HEK293 (cell line): ENCODE measurements around the gene RNF144B.
"Not testable (repeated sequence)": the region's sequence is repeated elsewhere in the genome, so short reads cannot be mapped to it uniquely, and the experiment has no call there.

Experiments used
- CTCF ChIA-PET: fragments of 350-600 bp; formaldehyde crosslinking; extraction: SDS; loops from one replicate; lab custom pipeline; 2021; ENCODE audit warnings: antibody characterized with exemption; lab: Yijun Ruan, JAX
- POLR2A ChIA-PET: fragments of 300-600 bp; formaldehyde crosslinking; extraction: SDS; loops from one replicate; lab custom pipeline; 2020; ENCODE audit warnings: antibody characterized with exemption, inconsistent platforms; lab: Yijun Ruan, JAX
- H3K27ac ChIP-seq: fragments of 200-500 bp; sonication (Bioruptor generic); 2 replicates; pipeline ENCODE4 v1.5.1; 2014; ENCODE audit warnings: low read depth, low read length, control low read depth, inconsistent platforms; ENCODE audit errors: extremely low read depth
- H3K36me3 ChIP-seq, 2 experiments: fragments of 200-500 bp in 1 of 2; sonication (Bioruptor generic) in 1 of 2; 1 replicate in 1 of 2; 2 replicates in 1 of 2; pipeline ENCODE4 v1.5.1; 2014 to 2017; ENCODE audit warnings: inconsistent platforms in 2 of 2, low read length in 2 of 2; ENCODE audit not compliant: control insufficient read depth in 2 of 2, insufficient read depth in 1 of 2
- H3K4me1 ChIP-seq: fragments of 200-500 bp; sonication (Bioruptor generic); 2 replicates; pipeline ENCODE4 v1.5.1; 2014; ENCODE audit warnings: mild to moderate bottlenecking, low read length, inconsistent platforms; ENCODE audit not compliant: control insufficient read depth, insufficient read depth
- H3K4me3 ChIP-seq: 2 replicates; pipeline ENCODE4 v1.5.1; 2011; ENCODE audit warnings: low read depth, mild to moderate bottlenecking, control low read depth, low read length, moderate library complexity
- H3K9me3 ChIP-seq: fragments of 200-500 bp; sonication (Bioruptor generic); 2 replicates; pipeline ENCODE4 v1.5.1; 2014; ENCODE audit warnings: low read depth, low read length, inconsistent platforms; ENCODE audit not compliant: control insufficient read depth, insufficient read depth
- AEBP2 ChIP-seq: fragments of 450-650 bp; formaldehyde crosslinking; IDR thresholded peaks from 2 replicates; pipeline ENCODE4 v1.5.1; 2016; ENCODE audit warnings: missing biosample characterization, missing genetic modification characterization, borderline replicate concordance
- ELK4 ChIP-seq: IDR thresholded peaks from 2 replicates; pipeline ENCODE4 v1.6.1; 2011; ENCODE audit warnings: mild to moderate bottlenecking, low read depth, low read length, borderline replicate concordance
- KLF7 ChIP-seq: fragments of 450-650 bp; formaldehyde crosslinking; IDR thresholded peaks from 2 replicates; pipeline ENCODE4 v1.5.1; 2016; ENCODE audit warnings: missing biosample characterization, missing genetic modification characterization, borderline replicate concordance
- PBX3 ChIP-seq: sonication (generic); formaldehyde crosslinking; IDR thresholded peaks from 2 replicates; pipeline ENCODE4 v1.8.1; 2022; ENCODE audit warnings: mild to moderate bottlenecking, moderate library complexity, missing genetic modification reagents
- PRDM2 ChIP-seq: fragments of 450-650 bp; formaldehyde crosslinking; IDR thresholded peaks from 2 replicates; pipeline ENCODE4 v1.5.1; 2016; ENCODE audit warnings: missing biosample characterization, missing genetic modification characterization, borderline replicate concordance
- REST ChIP-seq: fragments of 450-650 bp; formaldehyde crosslinking; IDR thresholded peaks from 2 replicates; pipeline ENCODE4 v1.5.1; 2016; ENCODE audit warnings: missing biosample characterization, missing genetic modification characterization
- YY1 ChIP-seq: fragments of 450-650 bp; formaldehyde crosslinking; IDR thresholded peaks from 2 replicates; pipeline ENCODE4 v1.5.1; 2018; ENCODE audit warnings: missing biosample characterization, missing genetic modification characterization
- ZBTB44 ChIP-seq: fragments of 450-650 bp; IDR thresholded peaks from 2 replicates; pipeline ENCODE4 v1.5.1; 2018; ENCODE audit warnings: missing biosample characterization, mild to moderate bottlenecking, missing genetic modification characterization
- ZNF18 ChIP-seq: fragments of 450-650 bp; formaldehyde crosslinking; IDR thresholded peaks from 2 replicates; pipeline ENCODE4 v1.5.1; 2016; ENCODE audit warnings: missing biosample characterization, missing genetic modification characterization
- ZNF311 ChIP-seq: fragments of 450-650 bp; formaldehyde crosslinking; IDR thresholded peaks from 2 replicates; pipeline ENCODE4 v1.5.1; 2017; ENCODE audit warnings: missing biosample characterization, missing genetic modification characterization, borderline replicate concordance
- ZNF391 ChIP-seq: fragments of 450-650 bp; formaldehyde crosslinking; IDR thresholded peaks from 2 replicates; pipeline ENCODE4 v1.5.1; 2016; ENCODE audit warnings: low read depth, missing biosample characterization, missing genetic modification characterization, borderline replicate concordance
- ZNF416 ChIP-seq: fragments of 450-650 bp; formaldehyde crosslinking; IDR thresholded peaks from 2 replicates; pipeline ENCODE4 v1.5.1; 2016; ENCODE audit warnings: missing biosample characterization, missing genetic modification characterization
- ZNF701 ChIP-seq: fragments of 450-650 bp; formaldehyde crosslinking; IDR thresholded peaks from 2 replicates; pipeline ENCODE4 v1.5.1; 2016; ENCODE audit warnings: missing biosample characterization, missing genetic modification characterization

Gene RNF144B

GRCh38 chr6:18457065-18457737 is 70.1 kb downstream of the RNF144B start:
- no peaks in the 10 kb centered on the region for H3K9me3 ChIP-seq
- H3K4me3 ChIP-seq: no peak overlapping the region
- H3K4me1 ChIP-seq: no peaks in the 10 kb centered on the region
- no peaks in the 10 kb centered on the region for H3K36me3 ChIP-seq
- TF ChIP-seq ZNF391 (no peak), PBX3 (CRISPR knock-in tag) (no peak), ZNF701 (tag by site-specific recombination) (no peak), ZNF416 (tag by site-specific recombination) (no peak), ELK4 (no peak), ZNF311 (no peak), KLF7 (tag by site-specific recombination) (no peak), AEBP2 (tag by site-specific recombination) (no peak), ZNF18 (no peak)
- POLR2A ChIA-PET: no interaction called here
- CTCF ChIA-PET: no interaction called here
- H3K27ac ChIP-seq: no peak overlapping the region

GRCh38 chr6:18458086-18458485 is 70.9 kb downstream of the RNF144B start:
- POLR2A ChIA-PET, H3K4me3 ChIP-seq, CTCF ChIA-PET, H3K9me3 ChIP-seq, H3K27ac ChIP-seq, H3K4me1 ChIP-seq, H3K36me3 ChIP-seq: not testable (repeated sequence)

- Histone ChIP-seq H3K4me3 (no peak overlapping the region), H3K36me3 (no peaks in the 10 kb centered on the region), H3K9me3 (no peaks in the 10 kb centered on the region), H3K27ac (no peak overlapping the region), H3K4me1 (no peaks in the 10 kb centered on the region)
- POLR2A ChIA-PET: no interaction called here
- CTCF ChIA-PET: interaction anchor here (0.6 kb wide), 1 partner anchor 140 kb away, joined by 3 read pairs; no protein-coding TSS in a partner anchor
- TF ChIP-seq REST (no peak), PRDM2 (tag by site-specific recombination) (no peak), YY1 (no peak), ZBTB44 (tag by site-specific recombination) (no peak)
Measured at GRCh38 chr6:18463429-18463828, 76.3 kb downstream of the RNF144B start.
